Activated CD4-positive, alpha-beta T cell treated with anti-CD3 and anti-CD28 coated beads for 48 hours (primary cell): ENCODE measurements around the gene ETV3.

Experiments
- DNase-seq: peaks from one replicate; pipeline ENCODE4 v3.0.0-alpha.2; 2020

ETV3 gene

GRCh38 chr1:157137046-157137407 lies 1.2 kb downstream of the ETV3 start:
- no peak for DNase-seq

GRCh38 chr1:157136133-157136532 lies 2.1 kb downstream of the ETV3 start:
- no peak for DNase-seq

GRCh38 chr1:157135646-157136045 lies 2.5 kb downstream of the ETV3 start:
- no peak for DNase-seq

DNA sequence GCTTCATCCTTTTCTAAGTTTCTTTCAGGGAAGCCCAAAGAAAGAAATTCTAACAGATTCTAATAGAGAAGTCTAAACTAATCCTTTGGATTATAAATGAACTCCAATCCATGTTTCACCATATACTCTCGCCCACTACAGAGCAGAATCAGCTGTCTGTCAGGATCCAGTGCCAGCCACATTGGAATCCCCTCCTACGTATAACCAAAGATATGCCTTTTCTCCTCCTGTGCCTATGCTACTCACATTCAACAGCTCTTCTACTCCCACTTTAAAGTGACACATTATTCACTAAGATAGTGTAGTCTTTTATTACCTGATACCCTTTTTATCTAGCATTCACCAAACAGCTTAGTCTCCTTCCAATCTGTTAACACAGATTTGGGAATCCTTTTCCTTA lies 3.1 kb downstream of the ETV3 start:
- no peak for DNase-seq

- DNase-seq = no peak
Measured at GRCh38 chr1:157134442-157134841, 3.8 kb downstream of the ETV3 start.

- no peak for DNase-seq
Measured at GRCh38 chr1:157133426-157133825, 4.8 kb downstream of the ETV3 start.

- no peak for DNase-seq
Measured at GRCh38 chr1:157132616-157133167, 5.5 kb downstream of the ETV3 start.

GRCh38 chr1:157132111-157132510 lies 6.1 kb downstream of the ETV3 start:
- DNase-seq = no peak

- DNase-seq = no peak
Measured at GRCh38 chr1:157131281-157131680, 6.9 kb downstream of the ETV3 start.

GRCh38 chr1:157124855-157125254 lies 13.3 kb downstream of the ETV3 start:
- DNase-seq = no peak

DNA sequence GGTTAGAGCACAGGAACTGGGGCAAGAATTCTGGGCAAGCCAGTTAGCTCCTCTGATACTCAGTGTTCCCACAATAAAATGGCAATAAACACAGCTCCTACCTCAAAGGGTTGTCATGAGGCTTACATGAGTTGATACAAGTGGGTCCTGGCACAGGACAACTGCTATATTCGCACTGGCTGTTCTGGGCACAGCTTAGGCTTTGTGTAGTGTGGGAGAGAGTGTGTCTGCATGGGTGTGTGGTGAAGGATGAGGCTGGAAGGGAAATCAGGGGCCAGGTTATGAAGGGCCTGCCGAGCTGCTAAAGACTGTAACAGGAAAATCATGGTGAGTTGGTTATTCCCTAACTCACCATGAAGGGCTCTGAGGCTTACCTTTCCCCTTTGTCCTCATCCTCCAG lies 18.7 kb downstream of the ETV3 start:
- DNase-seq = no peak

DNA sequence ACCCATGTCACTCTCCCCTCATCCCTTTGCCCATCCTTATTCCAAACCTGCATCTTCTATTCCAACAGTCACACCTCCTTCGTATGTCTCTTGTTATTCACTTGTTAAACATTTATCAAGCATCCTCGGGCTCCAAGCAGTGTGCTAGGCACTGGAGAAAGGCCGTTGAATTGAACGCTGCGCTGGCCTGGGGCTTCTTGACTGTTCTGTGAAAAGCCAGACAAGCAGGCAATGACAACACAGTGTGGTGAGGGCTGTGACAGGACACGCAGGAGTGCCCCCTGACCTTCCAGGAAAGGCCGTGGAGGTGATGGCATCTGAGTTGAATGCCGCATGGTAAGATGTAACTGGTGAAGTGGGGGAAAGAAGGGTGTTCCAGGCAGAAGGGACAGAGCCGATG lies 19.2 kb downstream of the ETV3 start:
- no peak for DNase-seq

DNA sequence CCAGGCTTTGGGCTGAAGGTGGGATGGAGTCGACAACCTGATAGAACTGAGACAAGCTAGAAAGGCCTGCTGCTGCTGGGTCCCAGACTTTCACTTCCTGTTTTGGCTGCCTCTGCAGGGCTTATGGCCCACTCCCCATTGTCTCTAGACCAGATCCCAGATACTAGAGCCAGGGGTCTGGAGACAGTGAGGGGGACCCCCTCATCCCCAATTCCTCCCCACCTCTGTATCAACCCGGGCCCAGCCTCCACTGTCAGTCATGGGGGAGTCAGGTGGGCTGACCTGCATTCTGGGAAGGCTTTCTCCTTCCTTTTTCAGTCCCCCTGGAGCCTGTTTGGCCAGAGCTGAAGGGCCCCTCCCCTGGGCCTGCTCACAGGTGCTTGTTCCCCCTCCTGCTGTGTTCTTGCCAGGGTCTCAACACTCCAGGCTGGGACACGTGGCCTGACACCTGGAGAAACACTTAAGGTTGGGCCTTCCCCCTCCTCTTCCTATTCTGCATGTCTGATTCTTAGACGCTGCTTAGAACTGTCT lies 20.6 kb downstream of the ETV3 start:
- DNase-seq = no peak

DNA sequence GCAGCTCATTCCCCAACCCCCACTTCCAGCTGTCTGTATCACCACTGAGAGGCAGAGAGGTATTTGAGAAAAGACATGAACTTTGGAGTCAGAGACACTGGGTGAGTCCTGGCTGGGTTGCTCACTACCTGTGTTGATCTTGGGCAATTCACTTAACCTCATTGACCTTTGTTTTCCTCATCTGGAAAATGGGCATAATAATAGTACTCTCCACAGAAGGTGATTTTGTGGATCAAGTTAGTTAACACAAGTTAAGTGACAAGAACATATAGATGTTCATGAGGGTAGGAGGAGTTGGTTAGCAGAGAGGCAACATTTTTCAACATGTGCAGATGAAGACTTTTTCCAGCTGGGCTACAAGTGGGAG lies 21.5 kb downstream of the ETV3 start:
- no peak for DNase-seq

- no peak for DNase-seq
Measured at GRCh38 chr1:157115851-157116736, 22.1 kb downstream of the ETV3 start.

DNA sequence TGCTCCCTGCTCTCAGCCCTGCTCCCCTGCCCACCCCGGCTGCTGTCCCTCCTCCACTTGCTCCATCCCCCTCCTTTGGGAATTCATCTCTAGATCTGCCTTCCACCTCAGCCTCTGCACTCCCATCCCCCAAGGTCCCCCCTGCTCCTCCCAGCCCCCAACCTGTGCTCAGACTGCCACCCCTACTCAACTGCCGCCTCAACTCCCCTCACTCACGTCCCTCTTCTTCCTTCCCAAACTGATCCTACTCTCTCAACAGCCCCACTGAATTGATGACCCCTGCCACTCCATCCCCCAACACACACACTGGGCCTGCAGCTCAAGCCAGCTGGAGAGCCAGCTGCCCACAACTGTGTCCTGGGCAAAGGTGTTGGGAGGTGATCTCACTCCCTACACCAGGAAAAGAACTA lies 22.8 kb downstream of the ETV3 start:
- no peak for DNase-seq

- DNase-seq = no peak
Measured at GRCh38 chr1:157114183-157115121, 23.7 kb downstream of the ETV3 start.

DNA sequence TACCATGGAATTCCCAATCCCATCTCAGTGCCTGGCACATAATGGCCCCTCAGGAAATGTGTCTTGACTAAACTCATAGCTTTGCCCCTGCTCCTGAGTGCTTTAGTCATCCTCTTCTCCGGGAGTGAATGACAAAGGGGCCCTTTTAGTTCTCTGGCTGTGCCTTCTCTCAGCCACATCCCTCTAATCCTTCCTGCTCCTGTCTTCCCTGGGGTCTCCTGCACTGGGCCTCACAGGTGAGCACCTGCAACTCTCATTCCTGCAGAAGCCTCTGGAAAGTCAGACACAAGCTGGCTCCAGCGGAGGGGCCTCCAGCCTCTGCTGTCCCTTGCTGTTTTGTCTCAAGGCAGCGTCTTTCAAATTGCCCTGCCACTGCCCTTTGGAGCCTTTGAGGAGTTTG lies 24.6 kb downstream of the ETV3 start:
- DNase-seq = no peak

DNA sequence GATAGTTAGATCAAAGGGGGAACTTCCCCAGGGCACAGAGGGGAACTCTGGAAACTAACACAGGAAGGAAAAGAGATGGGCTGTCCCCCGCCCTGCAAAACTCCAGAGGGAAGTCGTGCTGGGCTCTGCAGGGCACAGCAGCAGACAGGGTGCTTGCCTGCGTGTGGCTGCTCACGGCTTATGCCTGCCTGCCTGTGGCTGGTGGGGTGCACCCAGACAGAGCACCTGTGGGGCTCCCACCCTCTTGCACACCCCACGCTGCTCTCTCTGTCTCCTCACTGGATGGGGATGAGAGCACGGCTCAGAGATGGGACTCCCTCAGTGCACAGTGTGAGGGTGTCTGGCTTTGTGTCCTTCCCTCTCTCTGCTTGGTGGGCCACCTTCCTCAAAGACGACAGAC lies 25.1 kb downstream of the ETV3 start:
- DNase-seq = no peak

DNA sequence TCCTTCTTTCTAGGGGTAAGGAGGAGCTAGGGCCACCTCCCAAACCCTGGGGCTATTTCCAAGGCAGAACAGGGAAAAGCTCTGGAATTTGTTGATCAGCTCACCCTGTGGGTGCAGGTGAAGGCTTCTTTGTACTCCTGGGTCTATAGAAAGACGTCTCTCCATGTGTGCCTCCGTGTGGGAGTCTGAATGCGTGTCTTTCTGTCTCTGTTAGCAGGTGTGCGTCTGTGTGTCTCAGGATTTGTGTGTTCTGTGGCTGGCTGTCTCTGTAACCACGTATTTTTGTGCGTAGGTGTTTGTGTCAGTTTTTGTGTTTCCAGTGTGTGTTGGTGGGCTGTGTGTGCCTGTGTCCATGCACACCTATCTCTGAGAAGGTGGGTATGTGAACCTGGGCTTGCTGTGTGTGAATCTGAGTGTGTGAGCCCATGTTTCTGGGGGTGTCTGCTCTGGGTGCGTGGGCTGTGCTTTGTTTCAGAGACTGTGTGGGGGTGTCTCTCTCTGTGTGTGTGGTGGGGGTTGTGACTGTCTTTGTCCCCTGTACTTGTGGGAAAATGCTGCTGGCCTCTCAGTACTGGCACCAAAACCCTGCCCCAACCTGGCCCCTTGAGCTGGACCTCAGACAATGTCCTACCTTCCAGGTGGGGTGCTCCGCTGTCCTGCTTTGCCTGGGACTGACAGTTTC lies 25.9 kb downstream of the ETV3 start:
- no peak for DNase-seq

GRCh38 chr1:157111396-157112165 lies 26.6 kb downstream of the ETV3 start:
- no peak for DNase-seq

DNA sequence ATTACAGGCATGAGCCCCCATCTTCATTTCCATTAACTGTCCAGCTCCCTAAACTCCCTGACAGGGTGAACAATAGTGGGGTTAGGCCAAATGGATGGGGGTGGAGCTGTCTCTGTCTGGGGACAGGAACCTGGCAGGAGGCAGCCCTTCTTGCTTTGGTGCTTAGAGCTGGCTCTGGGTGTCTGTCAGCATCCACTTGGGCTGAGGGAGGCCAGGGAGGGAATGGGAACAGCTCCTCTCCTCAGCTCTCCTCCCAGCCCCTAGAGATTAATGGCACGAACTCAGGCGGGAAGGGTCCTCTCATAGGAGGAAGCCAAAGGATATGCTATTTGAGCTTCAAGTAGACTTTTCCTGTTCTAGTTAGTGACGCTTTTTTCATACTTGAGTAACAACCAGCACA lies 27.5 kb downstream of the ETV3 start:
- DNase-seq = no peak
